HL-60 (cell line): ENCODE measurements around the gene CNR1.

Experiments used
- DNase-seq, 2 experiments: peaks; one replicate each; pipeline ENCODE4 v3.0.0-alpha.2; 2010 to 2020; ENCODE audit warnings: low read depth in 1 of 2, low spot score in 1 of 2
- H3K27ac ChIP-seq: fragments of 250-450 bp; sonication (Bioruptor Pico); replicated peaks from 2 replicates; pipeline ENCODE4 v1.5.1; 2020; ENCODE audit warnings: mild to moderate bottlenecking, moderate library complexity
- H3K27me3 ChIP-seq: fragments of 250-450 bp; sonication (Bioruptor Pico); 2 replicates; pipeline ENCODE4 v1.5.1; 2021; ENCODE audit warnings: mild to moderate bottlenecking, moderate library complexity; ENCODE audit not compliant: insufficient read depth, poor library complexity, severe bottlenecking
- H3K4me3 ChIP-seq: replicated peaks from 2 replicates; pipeline ENCODE4 v1.5.1; 2011; ENCODE audit warnings: mild to moderate bottlenecking, control low read depth, low read length; ENCODE audit not compliant: insufficient read depth
- GABPA ChIP-seq: IDR thresholded peaks from 2 replicates; pipeline ENCODE4 v1.6.1; 2012; ENCODE audit warnings: low read depth
- POLR2AphosphoS5 ChIP-seq: IDR thresholded peaks from 2 replicates; pipeline ENCODE4 v1.6.1; 2012; ENCODE audit warnings: low read depth
- REST ChIP-seq: IDR thresholded peaks from 2 replicates; pipeline ENCODE4 v1.6.1; 2012; ENCODE audit warnings: low read depth; ENCODE audit not compliant: insufficient replicate concordance
- SPI1 ChIP-seq: IDR thresholded peaks from 2 replicates; pipeline ENCODE4 v1.6.1; 2012; ENCODE audit warnings: low read depth, mild to moderate bottlenecking, borderline replicate concordance
- TF ChIP-seq, protein P1 (sequence below): IDR thresholded peaks from one replicate; pipeline ENCODE4 v1.5.1; 2011; ENCODE audit warnings: low read length, control low read depth, inconsistent platforms; ENCODE audit not compliant: insufficient read depth

The CNR1 gene

GRCh38 chr6:88161940-88162339 is 4.2 kb downstream of the CNR1 start:
- no peak for DNase-seq
- TF ChIP-seq REST (no peak), SPI1 (no peak), GABPA (no peak)
- H3K4me3 ChIP-seq: no peak overlapping the region
- H3K27me3 ChIP-seq: peaks cover 30% of the 10 kb centered on the region
- no peak overlapping the region for H3K27ac ChIP-seq

DNA sequence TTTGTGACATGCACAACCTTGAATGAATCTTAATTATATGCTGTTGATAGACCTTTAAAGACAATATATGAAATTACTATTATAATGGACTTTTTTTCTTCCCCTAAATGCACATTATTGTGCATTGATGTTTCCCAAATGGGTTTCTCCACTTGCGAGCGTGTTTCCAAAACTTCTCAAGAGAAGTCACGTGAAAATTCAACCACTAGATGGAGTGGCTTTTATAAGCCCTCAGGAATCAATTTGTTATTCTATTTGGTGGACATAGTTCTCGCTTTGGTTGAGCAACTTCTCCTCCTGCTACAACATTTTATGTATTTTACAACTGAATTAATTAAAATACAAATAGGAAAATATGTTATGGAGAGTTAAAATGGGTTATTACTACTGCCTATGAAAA is 9.0 kb downstream of the CNR1 start:
- H3K4me3 ChIP-seq: no peak overlapping the region
- H3K27ac ChIP-seq: no peak overlapping the region
- TF ChIP-seq SPI1 (no peak), REST (no peak), GABPA (no peak)
- TF ChIP-seq, protein P1, sequence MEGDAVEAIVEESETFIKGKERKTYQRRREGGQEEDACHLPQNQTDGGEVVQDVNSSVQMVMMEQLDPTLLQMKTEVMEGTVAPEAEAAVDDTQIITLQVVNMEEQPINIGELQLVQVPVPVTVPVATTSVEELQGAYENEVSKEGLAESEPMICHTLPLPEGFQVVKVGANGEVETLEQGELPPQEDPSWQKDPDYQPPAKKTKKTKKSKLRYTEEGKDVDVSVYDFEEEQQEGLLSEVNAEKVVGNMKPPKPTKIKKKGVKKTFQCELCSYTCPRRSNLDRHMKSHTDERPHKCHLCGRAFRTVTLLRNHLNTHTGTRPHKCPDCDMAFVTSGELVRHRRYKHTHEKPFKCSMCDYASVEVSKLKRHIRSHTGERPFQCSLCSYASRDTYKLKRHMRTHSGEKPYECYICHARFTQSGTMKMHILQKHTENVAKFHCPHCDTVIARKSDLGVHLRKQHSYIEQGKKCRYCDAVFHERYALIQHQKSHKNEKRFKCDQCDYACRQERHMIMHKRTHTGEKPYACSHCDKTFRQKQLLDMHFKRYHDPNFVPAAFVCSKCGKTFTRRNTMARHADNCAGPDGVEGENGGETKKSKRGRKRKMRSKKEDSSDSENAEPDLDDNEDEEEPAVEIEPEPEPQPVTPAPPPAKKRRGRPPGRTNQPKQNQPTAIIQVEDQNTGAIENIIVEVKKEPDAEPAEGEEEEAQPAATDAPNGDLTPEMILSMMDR: no peak
- peaks cover 6% of the 10 kb centered on the region for H3K27me3 ChIP-seq
- DNase-seq: no peak

DNA sequence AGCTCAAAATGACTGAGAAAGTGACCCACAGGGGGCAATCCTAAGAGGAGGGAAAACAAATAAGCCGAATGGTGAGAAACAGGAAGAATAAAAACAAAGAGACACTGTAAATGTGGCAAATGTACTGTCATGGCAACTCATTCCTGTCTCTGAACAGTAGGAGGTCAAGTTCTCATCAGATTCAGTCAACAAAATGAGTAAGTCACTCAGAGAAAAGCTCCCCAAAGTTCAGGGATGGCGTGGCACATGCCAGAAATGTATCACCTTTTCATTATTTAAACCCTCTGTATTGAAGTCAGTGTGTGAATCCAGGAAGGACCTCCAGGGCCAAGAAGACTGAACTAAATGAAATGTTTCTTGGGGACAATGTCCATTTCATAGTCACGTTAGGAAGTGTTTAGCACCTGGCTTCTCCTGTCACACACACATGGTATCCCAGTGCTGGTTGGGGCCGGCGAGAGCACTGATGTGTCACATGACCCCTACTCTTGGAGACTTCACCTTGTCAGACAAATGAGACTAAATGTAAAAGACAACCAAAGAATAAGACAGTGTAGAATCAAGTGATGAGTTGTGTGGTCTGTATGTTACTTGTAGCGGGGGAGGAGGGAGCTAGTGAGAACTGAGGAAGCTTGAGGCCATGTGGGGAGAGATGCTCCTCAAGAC is 20.7 kb downstream of the CNR1 start:
- H3K4me3 ChIP-seq: no peak overlapping the region
- DNase-seq: no peak
- TF ChIP-seq, protein P1: no peak
- TF ChIP-seq POLR2AphosphoS5 (no peak), GABPA (no peak), SPI1 (no peak), REST (no peak)
- H3K27ac ChIP-seq: no peak overlapping the region
- no peaks in the 10 kb centered on the region for H3K27me3 ChIP-seq
